ENCODE results near the gene GPR3.
"Not testable (repeated sequence)": the region's sequence is repeated elsewhere in the genome, so short reads cannot be mapped to it uniquely, and the experiment has no call there.

The GPR3 gene

DNA sequence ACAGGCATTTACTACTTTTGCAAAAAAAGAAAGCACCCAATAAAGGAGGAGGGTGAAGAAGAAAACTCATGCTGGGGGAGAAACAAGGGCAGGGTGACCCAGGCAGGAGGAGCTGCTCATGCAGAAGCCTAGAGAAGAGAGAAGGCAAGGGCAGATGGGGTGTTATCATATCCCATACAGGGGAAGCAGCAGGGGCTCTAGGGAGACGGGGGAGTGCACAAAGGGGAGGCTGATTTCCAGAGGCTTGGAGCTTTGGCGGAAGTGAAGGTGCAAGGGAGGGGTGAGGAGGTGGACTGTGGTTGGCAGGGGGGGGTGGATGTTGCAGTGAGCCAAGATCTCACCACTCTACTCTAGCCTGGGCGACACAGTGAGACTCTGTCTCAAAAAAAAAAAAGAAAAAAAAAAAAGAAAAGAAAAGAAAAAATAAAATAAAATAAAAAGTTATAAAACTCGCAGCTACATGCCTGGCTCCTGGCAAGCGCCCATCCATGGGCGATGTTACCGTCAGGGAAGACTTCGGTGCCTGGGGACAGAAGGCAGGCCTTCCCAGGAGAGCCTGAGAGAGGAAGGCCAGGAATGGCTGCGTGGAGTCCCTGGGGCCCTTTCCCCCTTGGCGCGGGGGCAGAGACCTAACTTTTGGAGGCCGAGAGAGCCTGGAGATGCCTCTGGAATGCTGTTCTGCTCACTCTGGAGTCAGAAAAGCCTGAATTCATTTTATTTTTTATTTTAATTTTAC is 14.5 kb upstream of the GPR3 start:
- no peak for DNase-seq

DNA sequence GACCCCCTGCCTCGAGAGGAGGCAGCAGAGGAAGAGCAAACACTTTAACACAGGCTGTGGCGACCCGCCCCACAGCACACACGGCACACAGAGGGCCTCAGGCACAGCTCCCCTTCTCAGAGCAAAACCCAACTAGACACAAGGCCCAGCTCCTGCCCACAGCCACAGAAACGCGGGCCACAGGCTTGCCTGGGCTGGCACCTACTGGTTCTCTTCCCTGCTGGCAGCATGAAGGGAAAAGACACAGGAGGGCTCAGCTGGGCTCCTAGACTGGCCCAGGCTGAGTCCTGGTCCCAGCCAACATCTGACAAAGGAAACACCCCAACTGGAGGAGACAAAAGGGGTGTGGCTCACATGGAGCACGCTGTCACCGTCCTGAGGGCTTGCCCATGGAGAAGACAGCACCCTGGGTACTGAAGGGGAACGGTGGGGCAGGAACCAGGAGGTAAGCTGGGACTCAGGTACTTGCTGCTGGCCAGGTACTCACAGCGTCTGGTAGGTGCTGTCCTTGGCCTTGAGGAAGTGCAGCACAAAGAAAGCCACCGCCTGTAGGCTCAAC is 12.8 kb upstream of the GPR3 start:
- no peak for DNase-seq

DNA sequence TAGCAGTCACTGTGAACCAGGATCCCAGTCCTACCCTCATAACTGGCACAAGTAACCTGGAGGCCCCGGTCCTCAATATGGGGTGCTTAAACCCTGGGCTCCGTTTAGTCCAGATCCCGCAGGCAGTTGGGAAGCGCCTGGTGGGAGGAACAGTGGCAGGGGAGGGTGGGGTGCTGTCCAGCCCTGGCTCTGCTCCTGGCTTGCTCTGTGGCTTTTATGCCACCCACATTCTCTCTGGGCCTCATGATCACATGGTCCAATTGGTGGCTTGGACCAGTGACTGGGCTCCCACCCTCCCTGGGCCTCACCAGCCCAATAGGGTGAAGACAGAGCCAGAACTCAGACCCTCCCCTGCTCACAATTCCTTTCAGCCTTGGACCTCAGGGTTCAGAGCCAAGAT is 12.2 kb upstream of the GPR3 start:
- no peak for DNase-seq

DNA sequence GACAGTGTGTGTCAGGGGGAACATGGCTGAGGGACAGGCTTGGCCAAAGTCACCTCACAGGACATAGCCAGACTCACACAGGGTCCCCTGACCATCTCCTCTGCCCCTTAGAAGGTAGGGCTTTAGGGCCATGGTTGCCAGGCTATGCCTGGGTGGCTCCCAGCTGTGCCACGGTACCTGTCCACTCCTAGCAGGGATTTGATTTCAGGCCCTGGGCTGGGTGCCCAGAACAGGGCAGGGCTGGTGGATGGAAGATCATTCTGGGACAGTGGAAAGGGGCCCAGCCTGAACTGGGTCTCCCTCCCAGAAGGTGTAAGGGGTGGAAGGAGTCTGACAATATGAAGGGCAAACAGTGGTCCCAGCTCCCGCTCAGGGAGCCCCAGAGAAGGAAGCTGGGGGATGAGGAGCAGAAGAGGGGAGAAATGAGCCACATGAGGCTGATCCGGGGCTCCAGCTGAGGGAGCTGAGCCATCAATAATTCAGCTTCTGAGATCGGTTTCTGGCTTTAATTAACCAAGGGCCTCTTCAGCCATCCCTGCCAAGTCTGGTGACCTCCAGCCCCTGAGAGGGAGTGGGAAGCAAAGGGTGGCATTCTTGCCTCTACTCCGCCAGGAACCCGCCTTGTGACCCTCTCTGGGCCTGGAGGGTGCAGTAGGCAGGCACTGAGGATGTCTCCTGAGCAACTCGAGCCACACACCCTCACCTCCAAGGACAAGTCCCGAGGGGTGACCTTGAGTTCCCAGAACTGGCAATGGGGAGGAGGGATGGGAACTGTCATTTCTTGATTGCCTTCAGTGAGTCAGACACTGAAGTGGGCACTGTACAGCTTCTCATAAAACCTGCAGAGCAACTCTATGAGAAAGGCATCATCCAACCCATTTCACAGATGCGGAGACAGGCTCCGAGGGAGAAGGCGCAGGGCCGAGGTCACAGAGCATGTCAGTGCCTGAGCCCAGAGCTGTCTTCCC is 11.4 kb upstream of the GPR3 start:
- DNase-seq: no peak

DNA sequence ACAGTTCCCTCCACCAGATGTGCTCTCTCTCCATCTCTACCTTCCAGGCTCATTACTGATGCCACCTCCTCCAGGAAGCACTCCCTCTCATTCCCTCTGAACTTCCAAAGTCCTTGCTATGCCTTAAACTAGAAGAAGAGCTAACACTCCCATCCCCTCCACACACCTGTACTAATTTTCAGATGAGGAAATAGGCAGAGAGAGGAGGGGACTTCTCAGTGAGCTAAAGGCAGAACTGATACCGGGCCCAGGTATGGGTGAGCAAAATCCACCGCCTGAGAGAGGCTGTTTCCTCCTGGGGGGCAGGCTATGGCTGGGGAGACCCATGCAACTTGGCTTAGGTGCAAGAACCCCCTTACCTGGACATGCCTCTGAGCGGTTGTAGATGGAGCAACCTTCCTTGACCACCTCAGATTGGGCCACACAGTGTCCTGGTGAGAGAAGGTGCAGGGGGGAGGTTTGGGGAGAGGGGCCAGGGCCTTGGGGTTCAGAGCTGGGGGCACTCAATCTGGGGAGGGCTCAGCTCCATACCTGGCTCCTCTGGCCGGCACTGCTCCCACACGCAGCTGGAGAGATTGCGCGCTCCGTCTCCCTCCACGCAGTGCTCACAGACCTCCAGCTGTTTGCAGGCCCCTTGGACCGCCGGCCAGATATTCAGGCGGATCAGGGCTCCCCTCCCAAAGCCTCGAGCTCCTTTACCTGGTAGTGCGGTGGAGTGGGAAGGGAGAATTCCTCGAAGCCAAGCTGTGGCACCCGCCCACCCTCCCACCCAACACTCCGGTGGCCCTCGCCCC is 10.3 kb upstream of the GPR3 start:
- DNase-seq: no peak

DNA sequence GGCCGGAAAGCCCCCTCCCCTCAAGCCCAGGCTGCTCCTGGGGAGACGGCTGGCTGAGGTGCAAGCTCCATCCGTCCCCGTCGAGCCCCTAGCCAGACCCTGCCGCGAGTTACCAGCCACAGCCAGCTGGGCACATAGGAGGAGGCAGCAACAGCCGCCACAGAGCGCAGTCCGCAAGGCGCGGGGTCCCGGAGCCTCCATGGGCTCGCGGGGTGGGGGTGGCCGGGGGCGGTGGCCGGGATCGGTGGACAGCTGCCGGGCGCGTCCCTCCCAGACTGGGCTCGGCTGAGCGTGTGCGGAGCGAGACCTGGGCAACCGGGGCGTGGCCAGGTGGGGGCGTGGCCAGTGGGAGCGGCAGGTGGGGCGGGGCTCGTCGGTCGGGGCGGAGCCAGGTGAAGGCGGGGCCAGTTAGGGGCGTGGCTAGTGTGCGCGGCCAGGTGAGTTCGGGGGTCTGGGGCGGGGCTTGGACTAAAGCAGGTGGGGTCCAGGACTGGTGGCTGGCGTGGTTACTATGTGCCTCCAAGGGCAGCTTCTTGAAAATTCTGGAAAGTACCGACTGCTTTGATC is 9.3 kb upstream of the GPR3 start, which contains the start of gene CD164L2:
TSS of gene CD164L2 (minus strand) at position 295 of the 567 bp plus-strand sequence. CDS start at position 201, 94 bp downstream.
- peak in 1 of 58 donors; percentile 27 for DNase-seq

DNA sequence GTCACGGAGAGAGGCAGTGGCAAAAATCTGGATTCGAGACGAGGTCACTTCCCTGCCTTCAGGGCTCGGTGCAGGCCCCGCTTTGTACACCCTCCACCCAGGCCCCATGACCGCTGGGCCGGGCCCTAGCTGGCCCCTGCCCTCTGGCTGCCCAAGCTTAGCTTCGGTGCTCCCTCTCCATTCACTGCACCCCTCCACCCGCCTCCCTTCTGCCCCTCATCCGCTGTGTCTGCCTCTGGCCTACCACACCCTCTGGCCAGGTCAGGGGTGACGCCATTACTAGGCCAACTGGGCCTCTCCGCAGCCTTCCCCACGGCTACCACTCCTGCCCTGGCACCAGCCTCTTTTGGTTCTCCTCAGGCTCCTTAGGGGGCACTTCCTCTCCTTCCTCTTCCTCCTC is 8.8 kb upstream of the GPR3 start:
- no peak for DNase-seq

DNA sequence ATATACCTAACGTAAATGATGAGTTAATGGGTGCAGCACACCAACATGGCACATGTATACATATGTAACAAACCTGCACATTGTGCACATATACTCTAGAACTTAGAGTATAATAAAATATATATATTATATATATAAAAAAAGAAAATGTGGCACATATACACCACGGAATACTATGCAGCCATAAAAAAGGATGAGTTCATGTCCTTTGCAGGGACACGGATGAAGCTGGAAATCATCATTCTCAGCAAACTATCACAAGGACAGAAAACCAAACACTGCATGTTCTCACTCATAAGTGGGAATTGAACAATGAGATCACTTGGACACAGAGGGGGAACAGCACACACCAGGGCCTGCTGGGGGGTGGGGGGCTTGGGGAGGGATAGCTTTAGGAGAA is 7.6 kb upstream of the GPR3 start:
- DNase-seq: not testable (repeated sequence)

DNA sequence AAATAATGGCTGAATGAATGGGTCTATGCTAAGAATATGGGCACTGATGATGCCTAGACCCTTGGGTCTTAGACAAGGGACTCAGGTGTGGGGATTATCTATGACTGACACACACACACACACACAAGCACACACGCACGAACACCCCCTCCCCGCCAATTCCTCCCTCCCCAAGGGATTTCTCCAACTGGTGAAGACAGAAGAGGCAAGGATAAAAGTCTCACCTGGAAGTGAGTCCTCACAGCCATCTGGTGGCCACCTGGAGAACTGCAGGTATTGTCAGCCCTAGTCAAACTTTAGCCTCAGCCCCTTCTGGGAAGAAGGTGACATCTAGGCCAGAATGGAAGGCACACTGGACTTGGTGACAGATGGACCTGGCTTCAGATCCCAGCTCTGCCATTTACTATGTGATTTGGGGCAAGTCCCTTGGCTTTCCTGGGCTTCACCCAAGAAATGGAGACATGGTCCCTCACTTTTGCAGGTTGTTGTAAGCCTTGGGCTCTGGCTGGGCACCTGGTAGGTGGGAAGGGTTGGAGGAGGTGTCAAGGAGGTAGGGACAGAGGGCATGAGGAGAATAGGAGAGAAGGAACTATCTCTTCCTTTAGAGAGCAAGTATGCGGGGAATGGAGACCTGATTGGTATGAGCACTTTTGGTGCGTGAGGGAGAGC is 4.0 kb upstream of the GPR3 start:
- DNase-seq: peak in 20 of 58 donors; percentile 3 to 61 (median 18)

DNA sequence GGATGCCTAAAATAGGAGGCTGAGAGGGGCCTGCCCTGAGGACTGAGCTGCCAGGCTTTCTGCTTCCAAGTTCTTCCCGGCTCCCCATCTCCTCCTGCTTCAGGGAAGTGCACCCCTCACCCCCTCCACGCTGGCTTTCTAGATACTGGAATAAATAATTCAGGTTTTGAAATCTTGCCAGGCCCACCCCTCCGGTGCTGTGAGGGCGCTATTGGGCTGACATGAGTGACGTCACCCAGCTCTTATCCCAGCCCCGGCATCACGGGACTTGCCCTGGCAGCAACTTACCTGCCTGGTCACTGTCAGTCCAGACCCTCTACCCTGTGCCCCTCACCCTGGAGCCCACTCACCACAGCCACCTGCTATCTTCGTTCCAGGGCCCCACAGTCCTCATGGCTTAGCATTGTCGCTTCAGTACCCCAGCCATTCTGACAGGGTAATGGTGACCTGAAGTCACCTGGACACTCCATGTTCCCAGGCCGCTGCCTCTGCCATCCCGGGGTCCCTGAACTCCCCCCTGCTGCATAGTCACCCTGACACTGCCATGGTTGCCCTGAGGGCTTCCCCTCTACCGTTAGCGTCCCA is 819 bp upstream of the GPR3 start:
- peak in 47 of 58 donors; percentile 13 to 75 (median 48) for DNase-seq

DNA sequence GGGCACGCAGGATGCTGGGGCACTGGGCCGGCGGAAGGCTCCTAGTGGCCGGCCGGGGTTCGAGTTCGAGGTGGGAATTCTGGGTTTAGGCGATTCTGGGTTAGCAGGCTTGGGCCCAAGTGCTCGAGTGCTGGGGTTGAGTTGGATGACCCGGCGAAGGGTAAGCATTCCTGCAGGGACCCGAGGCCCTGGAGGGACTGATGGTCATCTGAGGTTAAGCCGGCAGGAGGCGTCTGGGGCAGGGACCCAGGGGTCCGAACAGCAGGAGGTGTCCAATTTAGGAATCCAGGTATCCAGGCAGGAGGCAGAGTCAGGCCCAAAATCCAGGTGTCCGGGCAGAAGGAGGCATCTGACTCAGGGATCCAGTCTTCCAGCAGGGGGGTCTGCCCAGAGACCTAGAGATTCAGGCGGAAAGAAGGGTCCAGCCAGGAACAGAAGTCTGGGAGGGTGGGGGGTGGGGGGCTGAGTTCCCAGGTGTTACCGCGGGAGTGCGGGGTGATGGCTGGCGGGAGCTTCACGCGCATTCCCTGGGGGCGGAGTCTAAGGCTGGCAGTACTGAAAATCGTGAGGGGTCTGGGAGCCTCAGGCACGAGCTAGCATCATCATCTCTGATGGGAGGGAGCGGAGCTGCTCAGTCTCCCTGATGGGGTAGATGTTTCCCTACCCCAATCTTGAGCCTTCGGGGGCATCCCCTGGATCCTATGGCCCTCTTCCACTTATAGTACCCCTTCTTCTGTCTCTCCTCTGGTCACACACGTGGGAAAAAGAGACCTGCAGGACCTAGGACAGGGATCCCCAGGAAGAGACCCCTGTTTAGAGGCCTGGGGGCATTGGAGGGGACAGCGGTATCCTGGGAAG is 585 bp downstream of the GPR3 start:
- peak in 5 of 58 donors; percentile 12 to 61 (median 26) for DNase-seq

DNA sequence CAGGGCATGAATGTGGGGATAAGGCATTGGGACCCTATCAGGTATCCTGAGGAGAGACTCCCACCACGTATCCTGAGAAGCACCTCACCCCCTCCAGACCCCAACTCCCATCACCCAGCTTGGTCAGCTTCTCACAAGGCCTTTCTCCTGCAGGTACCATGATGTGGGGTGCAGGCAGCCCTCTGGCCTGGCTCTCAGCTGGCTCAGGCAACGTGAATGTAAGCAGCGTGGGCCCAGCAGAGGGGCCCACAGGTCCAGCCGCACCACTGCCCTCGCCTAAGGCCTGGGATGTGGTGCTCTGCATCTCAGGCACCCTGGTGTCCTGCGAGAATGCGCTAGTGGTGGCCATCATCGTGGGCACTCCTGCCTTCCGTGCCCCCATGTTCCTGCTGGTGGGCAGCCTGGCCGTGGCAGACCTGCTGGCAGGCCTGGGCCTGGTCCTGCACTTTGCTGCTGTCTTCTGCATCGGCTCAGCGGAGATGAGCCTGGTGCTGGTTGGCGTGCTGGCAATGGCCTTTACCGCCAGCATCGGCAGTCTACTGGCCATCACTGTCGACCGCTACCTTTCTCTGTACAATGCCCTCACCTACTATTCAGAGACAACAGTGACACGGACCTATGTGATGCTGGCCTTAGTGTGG is 1.3 kb downstream of the GPR3 start:
- DNase-seq: no peak

DNA sequence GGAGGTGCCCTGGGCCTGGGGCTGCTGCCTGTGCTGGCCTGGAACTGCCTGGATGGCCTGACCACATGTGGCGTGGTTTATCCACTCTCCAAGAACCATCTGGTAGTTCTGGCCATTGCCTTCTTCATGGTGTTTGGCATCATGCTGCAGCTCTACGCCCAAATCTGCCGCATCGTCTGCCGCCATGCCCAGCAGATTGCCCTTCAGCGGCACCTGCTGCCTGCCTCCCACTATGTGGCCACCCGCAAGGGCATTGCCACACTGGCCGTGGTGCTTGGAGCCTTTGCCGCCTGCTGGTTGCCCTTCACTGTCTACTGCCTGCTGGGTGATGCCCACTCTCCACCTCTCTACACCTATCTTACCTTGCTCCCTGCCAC is 1.8 kb downstream of the GPR3 start:
- no peak for DNase-seq

DNA sequence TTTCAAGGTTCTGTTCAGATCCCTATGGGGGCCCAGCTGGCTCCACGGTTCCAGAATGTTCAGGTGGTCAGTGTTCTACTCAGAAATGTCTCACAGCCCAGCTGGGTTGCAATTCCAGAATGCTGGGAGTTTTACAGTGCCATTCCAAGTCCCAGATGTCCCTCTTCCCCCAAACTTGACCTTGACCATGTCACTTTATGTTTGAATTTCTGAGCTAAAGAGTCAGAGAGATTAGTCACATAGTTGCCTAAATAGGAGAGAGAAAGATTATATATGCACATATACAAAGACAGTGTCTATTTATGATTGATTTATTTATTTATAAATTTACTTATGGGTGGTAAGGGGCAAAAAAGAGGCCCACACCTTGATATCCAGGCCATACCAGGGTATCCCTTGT is 2.5 kb downstream of the GPR3 start:
- DNase-seq: no peak

DNA sequence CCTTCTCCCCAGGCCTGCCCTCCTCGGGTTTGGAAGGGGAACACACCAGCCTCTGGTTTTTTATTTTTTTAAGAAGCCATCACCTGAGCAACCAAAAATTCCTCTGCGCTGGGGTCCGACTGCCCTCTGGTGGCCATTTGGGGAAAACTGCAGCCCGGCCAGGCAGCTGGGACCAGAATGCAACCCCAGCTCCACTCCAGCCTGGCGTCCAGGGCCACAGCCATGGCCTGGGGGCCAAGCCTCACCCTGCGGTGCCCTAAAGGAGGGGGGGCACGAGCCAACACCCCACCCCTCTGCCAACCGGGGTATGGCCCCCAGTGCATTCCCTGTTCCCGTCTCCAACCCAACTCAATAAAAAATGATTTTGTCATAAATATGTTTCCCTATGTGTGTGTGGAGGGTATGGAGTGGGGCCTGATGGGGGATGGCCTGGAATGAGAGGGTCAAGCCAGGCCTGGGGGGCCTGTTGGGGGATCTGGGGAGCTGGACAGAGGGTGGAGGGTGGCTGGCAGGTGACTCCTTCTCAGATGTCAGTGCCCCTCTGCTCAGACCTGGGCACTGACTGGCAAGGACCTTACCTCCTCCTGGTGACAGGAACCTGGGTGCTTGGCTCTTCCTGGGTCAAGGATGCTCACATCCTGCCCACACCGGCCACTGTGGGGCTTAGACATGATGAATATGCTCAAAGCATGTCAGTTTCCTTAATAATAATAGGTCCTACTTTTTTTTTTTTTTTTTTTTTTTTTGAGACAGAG is 3.2 kb downstream of the GPR3 start:
- peak in 55 of 58 donors; percentile 14 to 81 (median 48) for DNase-seq

DNA sequence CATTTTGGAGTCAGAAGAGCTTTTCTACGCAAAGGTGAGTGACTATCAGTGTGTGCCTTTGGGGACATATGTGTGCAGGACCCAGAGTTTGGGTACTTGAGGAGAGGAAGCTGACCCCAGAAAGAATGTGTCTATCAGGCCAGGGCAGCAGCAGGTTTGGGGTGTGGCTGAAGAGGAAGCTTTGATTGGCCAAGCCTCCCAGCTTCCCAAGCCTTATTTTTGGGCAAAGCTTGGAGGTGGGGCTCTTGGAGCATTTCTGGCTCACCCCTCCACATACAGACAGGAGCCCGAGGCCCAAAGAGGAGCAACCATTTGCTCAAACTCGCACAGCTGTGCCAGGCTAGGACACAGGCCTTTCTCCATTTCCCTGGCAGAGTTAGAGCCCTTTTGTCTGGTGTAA is 4.7 kb downstream of the GPR3 start:
- DNase-seq: no peak

DNA sequence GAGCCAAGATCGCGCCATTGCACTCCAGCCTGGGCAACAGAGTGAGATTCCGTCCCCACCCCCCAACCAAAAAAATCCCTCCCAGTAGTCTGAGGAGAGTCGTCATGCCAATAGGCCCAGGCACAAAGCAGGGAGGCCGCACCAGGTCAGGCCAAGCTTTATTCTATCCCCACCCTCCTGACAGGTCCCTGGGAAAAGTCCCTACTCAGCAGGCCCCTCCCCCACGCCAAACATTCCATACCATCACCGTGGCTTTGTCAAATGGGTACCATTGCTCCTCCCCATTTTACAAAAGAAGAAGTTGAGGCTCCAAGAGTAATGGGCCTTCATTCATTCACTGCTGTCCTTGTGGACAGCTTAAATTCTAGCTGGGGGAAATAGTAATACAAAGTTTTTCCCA is 5.3 kb downstream of the GPR3 start:
- DNase-seq: no peak

All from anterior cingulate cortex (tissue), 58 donors.